ENCODE data around the gene EIF2AK2.

EIF2AK2 gene

DNA sequence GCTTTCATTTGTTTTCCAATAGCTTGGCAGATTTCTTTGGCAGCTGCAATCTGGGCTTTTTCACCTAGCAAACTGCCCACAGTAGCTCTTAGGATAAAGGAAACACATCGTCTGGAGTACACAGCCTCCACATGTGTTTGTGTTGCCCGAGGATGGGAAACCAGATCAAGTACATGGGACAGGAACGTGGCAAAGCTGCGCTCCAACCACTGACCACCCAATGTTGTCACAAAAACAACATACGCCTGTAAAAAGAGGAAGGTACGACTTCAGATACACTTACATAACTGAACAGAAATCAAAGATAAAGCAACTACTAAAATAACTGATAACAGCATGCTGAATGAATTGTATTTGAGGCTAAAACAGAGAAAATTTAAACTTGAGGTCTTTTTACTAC lies 88.1 kb downstream of the EIF2AK2 start:
- TF ChIP-seq ZBTB7A (IDR thresholded peaks at IDR 0.05; ENCODE audit: low read depth) = no peak
- TF ChIP-seq EP300 (IDR thresholded peaks at IDR 0.05; ENCODE audit: borderline replicate concordance) = no peak
- TF ChIP-seq, protein P1, sequence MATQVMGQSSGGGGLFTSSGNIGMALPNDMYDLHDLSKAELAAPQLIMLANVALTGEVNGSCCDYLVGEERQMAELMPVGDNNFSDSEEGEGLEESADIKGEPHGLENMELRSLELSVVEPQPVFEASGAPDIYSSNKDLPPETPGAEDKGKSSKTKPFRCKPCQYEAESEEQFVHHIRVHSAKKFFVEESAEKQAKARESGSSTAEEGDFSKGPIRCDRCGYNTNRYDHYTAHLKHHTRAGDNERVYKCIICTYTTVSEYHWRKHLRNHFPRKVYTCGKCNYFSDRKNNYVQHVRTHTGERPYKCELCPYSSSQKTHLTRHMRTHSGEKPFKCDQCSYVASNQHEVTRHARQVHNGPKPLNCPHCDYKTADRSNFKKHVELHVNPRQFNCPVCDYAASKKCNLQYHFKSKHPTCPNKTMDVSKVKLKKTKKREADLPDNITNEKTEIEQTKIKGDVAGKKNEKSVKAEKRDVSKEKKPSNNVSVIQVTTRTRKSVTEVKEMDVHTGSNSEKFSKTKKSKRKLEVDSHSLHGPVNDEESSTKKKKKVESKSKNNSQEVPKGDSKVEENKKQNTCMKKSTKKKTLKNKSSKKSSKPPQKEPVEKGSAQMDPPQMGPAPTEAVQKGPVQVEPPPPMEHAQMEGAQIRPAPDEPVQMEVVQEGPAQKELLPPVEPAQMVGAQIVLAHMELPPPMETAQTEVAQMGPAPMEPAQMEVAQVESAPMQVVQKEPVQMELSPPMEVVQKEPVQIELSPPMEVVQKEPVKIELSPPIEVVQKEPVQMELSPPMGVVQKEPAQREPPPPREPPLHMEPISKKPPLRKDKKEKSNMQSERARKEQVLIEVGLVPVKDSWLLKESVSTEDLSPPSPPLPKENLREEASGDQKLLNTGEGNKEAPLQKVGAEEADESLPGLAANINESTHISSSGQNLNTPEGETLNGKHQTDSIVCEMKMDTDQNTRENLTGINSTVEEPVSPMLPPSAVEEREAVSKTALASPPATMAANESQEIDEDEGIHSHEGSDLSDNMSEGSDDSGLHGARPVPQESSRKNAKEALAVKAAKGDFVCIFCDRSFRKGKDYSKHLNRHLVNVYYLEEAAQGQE (IDR thresholded peaks at IDR 0.05; ENCODE audit: low read depth) = no peak
- TF ChIP-seq USF1 (IDR thresholded peaks at IDR 0.05) = no peak
- TF ChIP-seq, protein P2, sequence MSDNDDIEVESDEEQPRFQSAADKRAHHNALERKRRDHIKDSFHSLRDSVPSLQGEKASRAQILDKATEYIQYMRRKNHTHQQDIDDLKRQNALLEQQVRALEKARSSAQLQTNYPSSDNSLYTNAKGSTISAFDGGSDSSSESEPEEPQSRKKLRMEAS (IDR thresholded peaks at IDR 0.05) = no peak
- TF ChIP-seq TAF1 (IDR thresholded peaks at IDR 0.05; ENCODE audit: low read depth) = no peak
- no peak for TF ChIP-seq TEAD4 (IDR thresholded peaks at IDR 0.05)
- TF ChIP-seq YY1 (IDR thresholded peaks at IDR 0.05; ENCODE audit: low read depth) = no peak

GRCh38 chr2:37061776-37062175 lies 95.0 kb downstream of the EIF2AK2 start:
- TF ChIP-seq TCF12 (IDR thresholded peaks at IDR 0.05; ENCODE audit: low read depth) (no peak), EP300 (IDR thresholded peaks at IDR 0.05; ENCODE audit: borderline replicate concordance) (no peak), TAF1 (IDR thresholded peaks at IDR 0.05; ENCODE audit: low read depth) (no peak), CEBPB (IDR thresholded peaks at IDR 0.05) (no peak), TEAD4 (IDR thresholded peaks at IDR 0.05) (no peak), NFIC (IDR thresholded peaks at IDR 0.05) (no peak), RAD21 (IDR thresholded peaks at IDR 0.05; ENCODE audit: low read depth) (no peak), CREB1 (IDR thresholded peaks at IDR 0.05; ENCODE audit: low read depth) (no peak), EGR1 (IDR thresholded peaks at IDR 0.05) (no peak), YY1 (IDR thresholded peaks at IDR 0.05; ENCODE audit: low read depth) (no peak), FOXM1 (IDR thresholded peaks at IDR 0.05; ENCODE audit: borderline replicate concordance, low read depth) (no peak), ZBTB7A (IDR thresholded peaks at IDR 0.05; ENCODE audit: low read depth) (no peak)
- TF ChIP-seq, protein P2 (IDR thresholded peaks at IDR 0.05) = no peak
- TF ChIP-seq, protein P1 (IDR thresholded peaks at IDR 0.05; ENCODE audit: low read depth) = no peak

GRCh38 chr2:37061013-37061711 lies 95.6 kb downstream of the EIF2AK2 start:
- no peak for TF ChIP-seq RAD21 (IDR thresholded peaks at IDR 0.05; ENCODE audit: low read depth)
- no peak for TF ChIP-seq FOXM1 (IDR thresholded peaks at IDR 0.05; ENCODE audit: borderline replicate concordance, low read depth)
- no peak for TF ChIP-seq NFIC (IDR thresholded peaks at IDR 0.05)
- no peak for TF ChIP-seq ZBTB7A (IDR thresholded peaks at IDR 0.05; ENCODE audit: low read depth)
- TF ChIP-seq, protein P2 (IDR thresholded peaks at IDR 0.05) = no peak
- no peak for TF ChIP-seq EGR1 (IDR thresholded peaks at IDR 0.05)
- TF ChIP-seq, protein P1 (IDR thresholded peaks at IDR 0.05; ENCODE audit: low read depth) = no peak
- TF ChIP-seq YY1 (IDR thresholded peaks at IDR 0.05; ENCODE audit: low read depth) = no peak
- TF ChIP-seq EP300 (IDR thresholded peaks at IDR 0.05; ENCODE audit: borderline replicate concordance) = no peak
- no peak for TF ChIP-seq USF1 (IDR thresholded peaks at IDR 0.05)

DNA sequence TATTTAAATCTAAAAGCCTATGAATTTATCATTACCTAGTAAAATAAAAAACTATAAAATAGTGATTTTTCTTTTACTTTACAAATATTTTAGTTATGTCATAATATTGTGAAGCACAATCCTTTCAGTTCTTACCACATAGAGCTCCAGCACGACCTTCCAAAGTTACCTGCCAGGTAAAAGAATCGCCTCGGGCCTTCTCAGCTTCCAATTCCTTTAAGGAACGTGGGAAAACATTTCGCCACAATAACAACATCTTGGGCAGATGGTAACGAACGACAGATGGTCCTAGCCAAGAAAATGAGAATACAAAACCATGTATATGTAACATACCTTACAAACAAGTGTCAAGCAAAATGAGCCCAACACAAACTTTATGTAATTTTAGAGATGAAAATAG lies 96.3 kb downstream of the EIF2AK2 start:
- no peak for TF ChIP-seq TEAD4 (IDR thresholded peaks at IDR 0.05)
- no peak for TF ChIP-seq FOXM1 (IDR thresholded peaks at IDR 0.05; ENCODE audit: borderline replicate concordance, low read depth)
- TF ChIP-seq YY1 (IDR thresholded peaks at IDR 0.05; ENCODE audit: low read depth) = no peak
- TF ChIP-seq RAD21 (IDR thresholded peaks at IDR 0.05; ENCODE audit: low read depth) = no peak
- TF ChIP-seq EGR1 (IDR thresholded peaks at IDR 0.05) = no peak
- TF ChIP-seq USF1 (IDR thresholded peaks at IDR 0.05) = no peak
- TF ChIP-seq, protein P1 (IDR thresholded peaks at IDR 0.05; ENCODE audit: low read depth) = no peak
- TF ChIP-seq, protein P2 (IDR thresholded peaks at IDR 0.05) = no peak
- no peak for TF ChIP-seq CREB1 (IDR thresholded peaks at IDR 0.05; ENCODE audit: low read depth)
- TF ChIP-seq TAF1 (IDR thresholded peaks at IDR 0.05; ENCODE audit: low read depth) = no peak
- no peak for TF ChIP-seq TCF12 (IDR thresholded peaks at IDR 0.05; ENCODE audit: low read depth)
- no peak for TF ChIP-seq EP300 (IDR thresholded peaks at IDR 0.05; ENCODE audit: borderline replicate concordance)
- TF ChIP-seq CEBPB (IDR thresholded peaks at IDR 0.05) = no peak
- TF ChIP-seq ZBTB7A (IDR thresholded peaks at IDR 0.05; ENCODE audit: low read depth) = no peak
- TF ChIP-seq NFIC (IDR thresholded peaks at IDR 0.05) = no peak
